ENCODE data around the gene USP24.

DNA sequence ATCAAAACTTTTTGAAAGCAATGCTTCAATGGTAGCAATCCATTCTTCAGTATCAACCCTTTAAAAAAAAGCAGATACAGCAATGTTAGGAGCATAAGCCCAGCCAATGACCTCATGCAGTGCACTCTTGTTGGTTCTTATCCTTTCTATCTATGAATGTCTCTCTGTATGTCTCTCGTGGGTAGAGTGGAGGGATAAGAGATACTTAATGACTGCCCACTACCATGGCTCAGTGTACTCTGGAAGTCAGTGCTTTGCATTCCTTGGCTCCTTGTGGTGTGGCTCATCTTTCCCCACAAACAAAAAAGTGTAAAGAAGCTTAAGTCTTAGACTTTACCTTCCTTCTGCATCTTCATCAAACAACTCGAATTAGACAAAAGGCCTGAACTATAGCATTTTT lies 125.5 kb downstream of the USP24 start:
- TF ChIP-seq, protein P1, sequence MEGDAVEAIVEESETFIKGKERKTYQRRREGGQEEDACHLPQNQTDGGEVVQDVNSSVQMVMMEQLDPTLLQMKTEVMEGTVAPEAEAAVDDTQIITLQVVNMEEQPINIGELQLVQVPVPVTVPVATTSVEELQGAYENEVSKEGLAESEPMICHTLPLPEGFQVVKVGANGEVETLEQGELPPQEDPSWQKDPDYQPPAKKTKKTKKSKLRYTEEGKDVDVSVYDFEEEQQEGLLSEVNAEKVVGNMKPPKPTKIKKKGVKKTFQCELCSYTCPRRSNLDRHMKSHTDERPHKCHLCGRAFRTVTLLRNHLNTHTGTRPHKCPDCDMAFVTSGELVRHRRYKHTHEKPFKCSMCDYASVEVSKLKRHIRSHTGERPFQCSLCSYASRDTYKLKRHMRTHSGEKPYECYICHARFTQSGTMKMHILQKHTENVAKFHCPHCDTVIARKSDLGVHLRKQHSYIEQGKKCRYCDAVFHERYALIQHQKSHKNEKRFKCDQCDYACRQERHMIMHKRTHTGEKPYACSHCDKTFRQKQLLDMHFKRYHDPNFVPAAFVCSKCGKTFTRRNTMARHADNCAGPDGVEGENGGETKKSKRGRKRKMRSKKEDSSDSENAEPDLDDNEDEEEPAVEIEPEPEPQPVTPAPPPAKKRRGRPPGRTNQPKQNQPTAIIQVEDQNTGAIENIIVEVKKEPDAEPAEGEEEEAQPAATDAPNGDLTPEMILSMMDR (IDR thresholded peaks at IDR 0.05), result no peak
- no peak for TF ChIP-seq POLR2AphosphoS5 (IDR thresholded peaks at IDR 0.05; ENCODE audit: insufficient read depth in 1 of 2, low read depth in 1 of 2)
